Fibroblast of pulmonary artery (primary cell): ENCODE results near the gene KRTAP4-9.
"Not testable (repeated sequence)": the region's sequence is repeated elsewhere in the genome, so short reads cannot be mapped to it uniquely, and the experiment has no call there.

Source experiments
- DNase-seq: peaks from one replicate; pipeline ENCODE4 v3.0.0-alpha.2; 2010; ENCODE audit warnings: low read depth
- H3K4me3 ChIP-seq: replicated peaks from 2 replicates; pipeline ENCODE4 v1.5.1; 2011; ENCODE audit warnings: low read depth, mild to moderate bottlenecking, control low read depth, low read length, moderate library complexity
- CTCF ChIP-seq: IDR thresholded peaks from 2 replicates; pipeline ENCODE4 v1.5.1; 2011; ENCODE audit warnings: mild to moderate bottlenecking, control low read depth, low read length, inconsistent platforms; ENCODE audit errors: missing control alignments

Gene KRTAP4-9

GRCh38 chr17:41105347-41105746 lies at the start of gene KRTAP4-9:
Gene KRTAP4-9 (plus strand): TSS chr17:41105389. CDS start chr17:41105389, 0 bp downstream.
- not testable (repeated sequence) for H3K4me3 ChIP-seq, DNase-seq

GRCh38 chr17:41057547-41057946 lies 47.6 kb upstream of the KRTAP4-9 start:
- H3K4me3 ChIP-seq, result no peak overlapping the region
- no peak for TF ChIP-seq CTCF
- DNase-seq, result no peak

- TF ChIP-seq CTCF, result no peak
- no peak for DNase-seq
- no peak overlapping the region for H3K4me3 ChIP-seq
These were observed 46.4 kb upstream of the KRTAP4-9 start for GRCh38 chr17:41058741-41059140.

- H3K4me3 ChIP-seq, result not testable (repeated sequence)
- DNase-seq, result peak; percentile 49
These were observed 45.7 kb upstream of the KRTAP4-9 start for GRCh38 chr17:41059276-41060051.

GRCh38 chr17:41060052-41060604 lies 45.1 kb upstream of the KRTAP4-9 start, which contains the start of gene KRTAP2-3:
Gene KRTAP2-3 (minus strand): TSS chr17:41060114. CDS start chr17:41060050, 64 bp downstream.
- DNase-seq, result peak; percentile 66
- H3K4me3 ChIP-seq, result no peak within 1 kb of the TSS
- no peak for TF ChIP-seq CTCF

- DNase-seq, result peak; percentile 65
- no peak overlapping the region for H3K4me3 ChIP-seq
- no peak for TF ChIP-seq CTCF
These were observed 43.2 kb upstream of the KRTAP4-9 start for GRCh38 chr17:41061964-41062363.

GRCh38 chr17:41063449-41063848 lies 41.7 kb upstream of the KRTAP4-9 start:
- H3K4me3 ChIP-seq, result no peak overlapping the region
- no peak for TF ChIP-seq CTCF
- DNase-seq, result no peak

- no peak overlapping the region for H3K4me3 ChIP-seq
- TF ChIP-seq CTCF, result no peak
- DNase-seq, result no peak
These were observed 40.9 kb upstream of the KRTAP4-9 start for GRCh38 chr17:41064301-41064700.

- not testable (repeated sequence) for DNase-seq, H3K4me3 ChIP-seq
These were observed 40.0 kb upstream of the KRTAP4-9 start for GRCh38 chr17:41065016-41065689.
